ENCODE results near the gene ZNF669.

Gene ZNF669

DNA sequence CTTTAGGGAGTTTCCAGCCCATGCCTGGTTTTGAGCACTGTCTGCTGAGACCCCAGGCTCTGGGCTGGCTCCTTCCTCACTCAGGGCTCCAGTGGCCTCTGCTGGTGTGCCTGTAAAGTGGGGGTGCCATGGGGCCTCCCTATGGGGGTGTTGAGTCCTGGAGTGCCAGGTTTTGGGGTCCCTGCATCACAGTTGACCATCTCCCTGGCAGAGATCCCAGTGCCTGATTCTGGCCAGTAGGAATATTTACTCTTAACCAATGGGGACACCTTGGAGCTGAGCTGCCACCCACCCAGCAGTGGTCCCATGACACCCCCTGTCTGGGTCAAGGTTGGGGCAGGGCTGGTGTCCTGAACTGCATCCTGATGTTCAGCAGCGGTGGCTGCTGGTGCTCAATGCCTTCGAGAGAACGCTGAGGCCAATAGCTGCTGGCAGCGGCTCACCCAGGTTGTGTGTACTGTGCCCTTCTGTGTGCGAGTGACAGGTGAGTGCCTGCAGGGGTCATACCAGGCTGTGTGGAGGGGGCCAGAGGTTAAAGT is 9.6 kb upstream of the ZNF669 start:
- H3K4me3 ChIP-seq (ENCODE audit: low read depth, low read length) = no peak overlapping the region

GRCh38 chr1:247113094-247113497 is 8.9 kb upstream of the ZNF669 start:
- TF ChIP-seq CTCF (IDR thresholded peaks at IDR 0.05; ENCODE audit: borderline replicate concordance, insufficient read depth, low read depth, low read length) = no peak

More for the DNA sequence above, 9.6 kb upstream of the ZNF669 start:
- TF ChIP-seq CTCF (IDR thresholded peaks at IDR 0.05; ENCODE audit: borderline replicate concordance, insufficient read depth, low read depth, low read length) = no peak

GRCh38 chr1:247112479-247112781 is 8.3 kb upstream of the ZNF669 start:
- no peak for TF ChIP-seq CTCF (IDR thresholded peaks at IDR 0.05; ENCODE audit: borderline replicate concordance, insufficient read depth, low read depth, low read length)
- no peak overlapping the region for H3K4me3 ChIP-seq (ENCODE audit: low read depth, low read length)

More at GRCh38 chr1:247113094-247113497, 8.9 kb upstream of the ZNF669 start:
- no peak overlapping the region for H3K4me3 ChIP-seq (ENCODE audit: low read depth, low read length)

DNA sequence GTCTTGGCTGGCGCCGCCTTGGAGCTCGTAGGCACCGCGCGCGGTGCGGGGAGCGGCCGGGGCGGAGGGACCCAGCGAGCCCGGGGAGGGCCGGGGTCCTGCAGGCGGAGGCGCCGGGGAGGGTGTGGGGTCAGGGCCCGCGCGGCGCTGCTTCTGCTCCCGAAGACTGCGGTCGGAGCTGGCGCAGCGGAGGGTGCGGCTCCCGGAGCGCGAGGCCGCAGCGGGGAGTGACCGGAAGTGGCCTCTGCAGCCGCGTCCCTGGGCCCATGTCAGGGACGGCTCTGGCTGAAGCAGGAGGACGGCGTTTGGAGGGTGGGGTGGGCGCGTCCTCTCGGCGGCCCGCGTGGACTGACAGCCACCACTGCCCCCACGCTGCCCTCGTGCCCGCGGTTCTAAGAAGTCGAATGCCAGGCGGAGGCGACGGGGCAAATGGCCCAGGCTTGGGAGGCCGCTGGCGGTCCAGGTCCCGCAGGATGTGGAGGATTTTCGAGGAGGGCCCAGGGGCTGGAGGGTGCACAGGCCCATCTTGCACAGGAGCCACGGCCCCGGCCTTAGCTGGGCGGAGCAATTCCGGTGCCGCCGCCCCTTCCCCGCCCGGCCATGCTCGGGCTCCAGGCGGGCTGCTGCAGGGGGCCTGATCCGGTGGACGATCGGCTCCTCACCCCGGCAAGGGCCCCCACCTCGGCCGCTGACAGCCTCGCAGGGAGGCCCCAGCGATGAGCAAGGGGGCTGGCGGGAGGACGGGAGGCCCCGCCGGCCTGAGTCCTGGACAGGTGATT is 7.7 kb upstream of the ZNF669 start:
- no peak overlapping the region for H3K4me3 ChIP-seq (ENCODE audit: low read depth, low read length)
- no peak for TF ChIP-seq CTCF (IDR thresholded peaks at IDR 0.05; ENCODE audit: borderline replicate concordance, insufficient read depth, low read depth, low read length)

DNA sequence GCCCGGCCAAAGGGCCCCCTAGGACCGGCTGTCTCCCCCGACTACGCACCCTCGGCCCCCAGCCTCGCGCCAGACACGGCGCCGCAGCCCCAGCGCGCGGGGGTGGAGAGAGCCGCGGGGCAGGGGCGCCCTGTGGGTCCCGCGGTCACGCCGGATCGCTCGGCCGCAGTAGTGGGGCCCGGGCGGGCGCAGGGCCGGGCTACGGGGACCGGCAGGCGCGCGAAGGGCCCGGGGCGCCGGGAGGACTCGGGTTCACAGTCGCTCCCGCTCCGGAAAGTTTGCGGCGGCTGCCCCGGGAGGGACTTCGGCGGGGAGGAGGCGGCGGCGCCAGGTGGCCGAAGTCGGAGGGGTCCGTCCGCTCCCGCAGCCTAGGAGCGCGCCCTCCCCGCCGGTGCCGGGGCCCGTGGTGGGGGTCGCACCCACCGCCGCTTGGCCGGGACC is 7.1 kb upstream of the ZNF669 start:
- H3K4me3 ChIP-seq (ENCODE audit: low read depth, low read length) = no peak overlapping the region
- no peak for TF ChIP-seq CTCF (IDR thresholded peaks at IDR 0.05; ENCODE audit: borderline replicate concordance, insufficient read depth, low read depth, low read length)

DNA sequence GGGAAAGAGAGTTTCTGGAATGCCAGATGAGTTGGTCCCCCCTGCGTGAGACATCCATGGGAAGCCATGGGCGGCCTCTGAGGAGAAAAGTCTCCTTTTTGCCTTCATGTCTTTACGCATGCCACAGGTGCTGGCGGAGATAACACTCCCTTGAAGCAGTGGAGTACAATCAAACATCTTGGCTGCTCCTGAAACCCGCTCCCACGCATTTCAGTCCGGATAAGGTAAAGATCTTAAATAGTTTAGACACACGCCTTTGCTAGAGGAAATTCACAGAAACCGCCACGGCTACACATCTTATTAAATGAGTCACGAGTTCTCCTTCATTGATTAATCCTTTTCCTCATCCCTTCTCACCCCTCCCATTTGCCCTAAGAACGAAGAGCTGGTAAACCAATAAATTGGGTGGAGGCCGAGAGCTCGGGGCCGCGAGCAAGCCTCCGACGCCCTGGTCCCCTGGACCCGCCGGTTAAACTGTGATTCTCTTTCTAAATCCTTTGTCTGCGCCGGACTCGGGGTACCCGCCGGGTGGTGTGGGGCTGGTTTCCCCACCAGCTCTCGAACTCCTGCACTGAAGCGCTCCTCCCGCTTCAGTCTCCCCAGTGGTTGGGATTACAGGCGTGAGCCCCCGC is 6.6 kb upstream of the ZNF669 start:
- TF ChIP-seq CTCF (IDR thresholded peaks at IDR 0.05; ENCODE audit: borderline replicate concordance, insufficient read depth, low read depth, low read length) = no peak
- no peak overlapping the region for H3K4me3 ChIP-seq (ENCODE audit: low read depth, low read length)

GRCh38 chr1:247107694-247108093 is 3.5 kb upstream of the ZNF669 start:
- TF ChIP-seq CTCF (IDR thresholded peaks at IDR 0.05; ENCODE audit: borderline replicate concordance, insufficient read depth, low read depth, low read length) = no peak

More at GRCh38 chr1:247107694-247108093, 3.5 kb upstream of the ZNF669 start:
- H3K4me3 ChIP-seq (ENCODE audit: low read depth, low read length) = no peak overlapping the region
